Right atrium auricular region (tissue), 2 donors: ENCODE data around the gene POLA2. TPM values are rescaled to one million over a fixed set of nuclear protein-coding genes. Genes with fewer than 3 reads are reported as not detected.

ENCODE experiments used
- DNase-seq: peaks from one replicate; pipeline ENCODE4 v3.0.0-alpha.2; 2019; ENCODE audit warnings: low spot score
- H3K27ac ChIP-seq, 2 donors: fragments of 200-600 bp; sonication (generic); 1 replicate in 1 of 2; 2 replicates in 1 of 2; pipeline ENCODE4 v1.5.1; 2016 to 2019
- H3K27me3 ChIP-seq, 2 donors: fragments of 200-600 bp; sonication (generic); one replicate each; pipeline versions ENCODE4 v1.5.1 to v1.6.0; 2017 to 2019
- H3K36me3 ChIP-seq: fragments of 200-600 bp; sonication (generic); one replicate; pipeline ENCODE4 v1.5.1; 2016
- H3K4me1 ChIP-seq, 2 donors: fragments of 200-600 bp; sonication (generic); one replicate each; pipeline versions ENCODE4 v1.5.1 to v1.6.0; 2017 to 2019
- H3K4me3 ChIP-seq, 2 donors: fragments of 200-600 bp; sonication (generic); 1 replicate in 1 of 2; 2 replicates in 1 of 2; pipeline ENCODE4 v1.5.1; 2017 to 2019; ENCODE audit warnings: mild to moderate bottlenecking in 1 of 2, moderate library complexity in 1 of 2
- H3K9me3 ChIP-seq, 2 donors: fragments of 200-600 bp; sonication (generic); one replicate each; pipeline ENCODE4 v1.5.1; 2019
- CTCF ChIP-seq, 2 donors: fragments of 200-600 bp; sonication (generic); IDR thresholded peaks; one replicate each; pipeline ENCODE4 v1.5.1; 2019; ENCODE audit warnings: antibody characterized with exemption in 2 of 2
- total RNA-seq, 2 donors: library from RNA; depleted of rRNA; stranded (reverse); fragments of >200 nt; gene quantifications; one replicate each; pipeline ENCODE4 v1.1.0, GENCODE V29; 2016

The POLA2 gene
- total RNA-seq, 2 donors from 2014 or later, result 4.5 to 12.4 TPM

GRCh38 chr11:65291613-65292012 lies 29.9 kb downstream of the POLA2 start:
- H3K4me1 ChIP-seq, result peaks cover 0 to 76% of the 10 kb centered on the region in 2 donors
- H3K9me3 ChIP-seq, result no peaks in the 10 kb centered on the region
- no peak for DNase-seq
- peak overlapping the region in 1 of 2 donors; percentile 17 for H3K4me3 ChIP-seq
- no peak for TF ChIP-seq CTCF (IDR thresholded peaks at IDR 0.05)
- peak overlapping the region; percentile 80 to 85 for H3K27ac ChIP-seq
- H3K27me3 ChIP-seq, result no peaks in the 10 kb centered on the region
- H3K36me3 ChIP-seq, result no peaks in the 10 kb centered on the region

DNA sequence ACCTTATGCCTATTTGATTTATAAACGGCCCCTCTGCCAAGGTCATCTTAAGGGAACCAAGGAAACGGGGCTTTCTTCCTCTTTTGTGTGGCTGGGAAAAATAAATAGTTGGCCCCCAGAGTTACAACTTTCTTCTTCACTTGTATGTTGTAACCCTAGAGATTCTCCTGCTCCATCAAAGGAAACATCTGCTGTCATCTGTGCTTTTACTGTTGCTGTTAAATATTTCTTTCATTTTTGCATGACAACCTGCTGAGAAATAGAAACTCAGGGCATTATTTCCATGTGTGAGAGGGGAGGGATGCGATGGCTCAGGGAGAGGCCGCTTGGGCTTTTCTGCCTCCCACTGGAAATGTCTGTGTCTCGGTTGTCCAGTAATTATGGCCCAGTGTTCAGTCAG lies 31.1 kb downstream of the POLA2 start:
- Histone ChIP-seq H3K27me3 (no peaks in the 10 kb centered on the region), H3K9me3 (no peaks in the 10 kb centered on the region), H3K4me1 (peaks cover 0 to 89% of the 10 kb centered on the region in 2 donors), H3K36me3 (no peaks in the 10 kb centered on the region), H3K4me3 (no peak overlapping the region), H3K27ac (peak overlapping the region; percentile 80 to 85)
- no peak for TF ChIP-seq CTCF (IDR thresholded peaks at IDR 0.05)
- no peak for DNase-seq

DNA sequence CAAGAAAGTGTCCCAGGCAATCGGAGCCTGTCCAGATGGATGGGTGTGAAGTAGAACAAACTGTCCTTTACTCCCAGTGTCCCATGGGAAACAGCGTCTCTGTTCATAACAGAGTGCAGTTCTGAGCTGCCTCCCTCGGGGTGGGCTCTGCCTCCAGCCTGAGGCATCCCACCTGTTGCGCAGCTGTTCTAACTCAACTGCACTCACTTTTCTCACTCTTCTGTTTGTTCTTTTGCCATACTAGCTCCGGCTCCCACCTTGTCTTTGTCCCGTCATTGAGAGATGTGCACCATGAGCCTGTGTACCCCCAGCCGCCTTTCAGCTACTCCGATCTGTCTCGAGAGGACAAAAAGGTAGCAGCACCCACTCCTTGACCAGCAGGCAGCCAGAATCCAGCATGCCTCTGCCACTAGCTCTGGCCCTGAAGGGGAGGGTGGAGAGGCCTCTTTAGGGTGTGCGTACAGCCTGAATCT lies 32.2 kb downstream of the POLA2 start:
- TF ChIP-seq CTCF (IDR thresholded peaks at IDR 0.05), result no peak
- Histone ChIP-seq H3K27me3 (no peaks in the 10 kb centered on the region), H3K4me3 (no peak overlapping the region), H3K9me3 (no peaks in the 10 kb centered on the region), H3K4me1 (peaks cover 0 to 95% of the 10 kb centered on the region in 2 donors), H3K27ac (peak overlapping the region; percentile 80 to 85), H3K36me3 (no peaks in the 10 kb centered on the region)
- DNase-seq, result peak; percentile 73

DNA sequence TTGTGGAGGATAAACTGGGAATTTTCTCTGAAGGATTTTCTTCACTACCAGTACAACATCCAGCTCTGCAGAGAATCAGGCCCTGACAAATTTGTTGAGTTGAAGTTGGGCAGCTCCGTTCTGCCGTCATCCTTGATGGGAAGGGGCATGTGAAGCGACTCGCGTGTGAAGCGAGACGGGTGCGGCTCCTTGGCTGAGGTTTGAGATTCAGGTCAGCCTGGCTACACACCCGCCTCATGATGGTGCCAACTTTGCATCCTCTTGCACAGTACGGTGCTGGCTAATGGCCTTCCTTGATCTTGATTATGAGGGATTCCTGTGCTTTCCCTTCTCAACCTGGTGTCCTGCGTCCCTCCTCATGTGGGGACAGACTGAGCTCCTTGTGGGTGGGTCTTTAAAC lies 33.2 kb downstream of the POLA2 start:
- Histone ChIP-seq H3K27me3 (no peaks in the 10 kb centered on the region), H3K27ac (peak overlapping the region; percentile 80 to 85), H3K4me3 (no peak overlapping the region), H3K9me3 (no peaks in the 10 kb centered on the region), H3K4me1 (peaks cover 0 to 100% of the 10 kb centered on the region in 2 donors), H3K36me3 (no peaks in the 10 kb centered on the region)
- DNase-seq, result no peak
- TF ChIP-seq CTCF (IDR thresholded peaks at IDR 0.05), result no peak

- Histone ChIP-seq H3K9me3 (no peaks in the 10 kb centered on the region), H3K36me3 (no peaks in the 10 kb centered on the region), H3K27me3 (no peaks in the 10 kb centered on the region), H3K27ac (peak overlapping the region; percentile 80 to 85), H3K4me3 (no peak overlapping the region), H3K4me1 (peaks cover 0 to 93% of the 10 kb centered on the region in 2 donors)
- TF ChIP-seq CTCF (IDR thresholded peaks at IDR 0.05), result no peak
- no peak for DNase-seq
Measured at GRCh38 chr11:65295571-65296341, 34.0 kb downstream of the POLA2 start.
